GM18508 (cell line): ENCODE results near the gene FRMPD1.
"Not testable (repeated sequence)": the region's sequence is repeated elsewhere in the genome, so short reads cannot be mapped to it uniquely, and the experiment has no call there.

ENCODE experiments used
- ATAC-seq: cut with Tn5 transposase; IDR thresholded peaks from one replicate; pipeline ENCODE4 v1.9.1; 2021; ENCODE audit warnings: moderate number of reproducible peaks; ENCODE audit not compliant: insufficient read depth, unreplicated experiment

FRMPD1 gene, protein sequence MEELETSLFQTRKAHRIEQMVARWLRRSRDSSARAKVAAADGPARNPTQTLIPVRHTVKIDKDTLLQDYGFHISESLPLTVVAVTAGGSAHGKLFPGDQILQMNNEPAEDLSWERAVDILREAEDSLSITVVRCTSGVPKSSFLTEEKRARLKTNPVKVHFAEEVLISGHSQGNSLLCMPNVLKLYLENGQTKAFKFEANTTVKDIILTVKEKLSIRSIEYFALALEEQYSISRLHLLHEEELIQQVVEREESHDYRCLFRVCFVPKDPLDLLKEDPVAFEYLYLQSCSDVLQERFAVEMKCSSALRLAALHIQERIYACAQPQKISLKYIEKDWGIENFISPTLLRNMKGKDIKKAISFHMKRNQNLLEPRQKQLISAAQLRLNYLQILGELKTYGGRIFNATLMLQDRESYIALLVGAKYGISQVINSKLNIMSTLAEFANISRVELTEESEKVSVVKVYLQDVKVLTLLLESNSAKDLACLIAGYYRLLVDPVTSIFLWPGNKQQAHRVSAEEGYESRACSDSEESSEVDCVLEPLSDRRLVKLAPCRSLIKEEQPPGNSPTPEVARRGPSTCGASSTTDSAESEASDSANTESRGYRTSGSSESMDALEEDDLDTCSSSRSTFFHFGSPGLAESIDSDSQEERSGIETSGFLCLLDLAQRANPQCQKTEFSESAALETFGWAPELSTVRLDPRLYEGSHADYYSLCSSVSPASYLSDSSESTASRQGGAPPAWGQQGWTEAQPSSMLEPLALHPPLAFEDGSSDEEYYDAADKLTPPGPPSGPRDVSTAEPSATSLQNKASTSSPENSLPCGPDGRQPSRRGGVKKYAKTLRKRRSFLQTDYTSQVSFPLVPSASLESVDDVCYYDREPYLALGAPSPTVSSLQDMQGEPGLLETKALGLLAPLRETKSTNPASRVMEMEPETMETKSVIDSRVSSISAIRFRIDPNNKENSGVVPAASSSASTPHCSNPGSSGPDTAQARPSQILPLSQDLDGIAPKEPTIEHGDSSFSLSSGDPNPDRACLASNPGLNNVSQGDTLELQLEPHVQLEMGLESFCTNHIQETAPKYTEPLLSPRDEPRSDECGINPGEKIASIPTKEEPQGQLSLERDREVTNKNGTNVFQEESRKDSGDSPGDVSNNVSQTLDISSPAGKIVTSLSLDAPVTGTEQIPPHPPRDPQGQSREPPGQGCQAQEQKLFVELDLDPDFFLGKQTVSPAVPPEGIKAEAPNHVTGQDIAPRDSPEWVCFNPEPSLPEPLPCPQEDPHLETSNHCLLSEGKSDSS (N-terminal part only)

DNA sequence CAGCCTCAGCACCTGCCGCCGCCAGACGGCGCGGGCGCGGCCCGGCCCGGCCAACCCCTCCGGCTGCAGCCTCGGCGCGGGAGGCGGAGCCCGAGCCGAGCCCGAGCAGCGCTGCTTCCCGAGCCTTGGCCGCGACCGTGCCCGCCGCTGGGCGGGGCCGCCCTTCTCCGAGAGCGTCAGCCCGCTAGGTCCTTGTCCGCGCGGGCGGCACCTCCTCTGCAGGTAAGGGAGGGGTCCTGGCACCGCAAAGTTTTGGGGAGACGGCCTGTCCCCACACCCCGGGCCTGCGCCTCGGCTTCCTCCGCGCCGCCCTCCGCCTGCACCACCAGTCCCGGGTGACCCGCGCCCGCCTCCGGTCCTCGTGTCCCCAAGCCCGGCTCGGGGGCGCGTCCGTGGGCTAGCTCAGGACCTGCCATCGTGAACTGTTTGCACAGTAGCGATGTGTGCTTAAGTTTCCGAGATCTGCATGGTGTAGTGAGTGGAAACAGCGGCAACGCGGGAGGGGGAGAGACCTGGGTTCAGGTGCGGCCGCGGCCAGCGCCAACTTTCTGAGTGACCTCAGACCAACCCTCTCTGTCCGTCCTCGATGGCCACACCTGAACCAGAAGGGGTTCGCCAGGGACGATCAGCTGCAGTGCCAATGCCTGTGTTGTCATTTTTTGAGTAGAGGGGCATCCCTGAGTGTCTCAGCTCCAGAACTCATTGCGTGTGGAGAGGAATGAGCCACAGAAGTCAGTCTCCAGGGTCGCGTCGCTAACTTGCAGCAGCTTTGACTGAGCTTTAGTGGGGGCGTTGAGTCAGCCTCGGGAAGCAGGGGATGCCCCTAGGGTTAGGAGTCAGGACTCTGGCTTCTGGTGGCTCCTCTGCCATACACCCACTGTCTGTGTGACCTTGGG is at the start of gene FRMPD1:
TSS of gene FRMPD1 (plus strand) at position 82 of the 896 bp plus-strand sequence. CDS start 41,688 bp downstream, outside the sequence.
- ATAC-seq: no peak

GRCh38 chr9:37602061-37602460 is 48.7 kb upstream of the FRMPD1 start:
- not testable (repeated sequence) for ATAC-seq

DNA sequence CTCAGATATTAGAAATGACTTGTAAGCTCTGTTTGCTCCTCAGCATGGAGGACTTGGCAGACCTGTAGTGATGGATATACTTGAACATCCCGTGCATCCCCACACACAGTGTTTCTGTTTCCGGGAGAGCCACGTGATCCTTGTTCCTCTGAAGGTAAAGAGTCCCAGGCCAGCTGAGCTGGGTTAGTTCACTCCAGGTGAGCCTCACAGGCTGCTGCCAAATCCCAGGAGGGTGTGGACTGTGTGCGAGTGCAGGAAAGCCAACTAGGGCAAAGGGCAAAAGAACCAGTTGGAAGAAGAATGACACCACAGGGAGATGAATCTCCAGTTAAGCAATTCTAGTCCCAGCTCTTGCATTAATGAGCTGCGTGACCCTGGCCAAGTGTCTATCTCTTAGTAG is 47.9 kb upstream of the FRMPD1 start:
- no peak for ATAC-seq

DNA sequence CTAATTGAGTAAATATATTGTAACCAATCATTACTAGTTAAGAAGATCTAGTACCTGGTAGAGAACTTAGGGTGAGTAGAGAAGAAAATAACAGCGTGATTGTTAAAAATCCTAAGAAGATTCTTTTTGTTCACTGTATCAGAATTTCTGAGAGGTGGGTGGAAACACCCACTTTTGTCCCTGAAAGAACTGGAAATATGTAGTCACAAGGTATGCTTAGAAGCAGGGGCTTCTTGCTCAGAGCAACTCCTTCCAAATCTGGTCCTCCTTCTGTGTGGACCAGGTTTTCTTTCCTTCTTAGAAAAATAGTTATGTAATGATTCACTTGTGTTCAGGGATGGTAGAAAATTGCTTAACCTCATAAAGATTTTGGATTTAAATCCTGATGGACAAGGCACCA is 46.5 kb upstream of the FRMPD1 start:
- no peak for ATAC-seq

- no peak for ATAC-seq
Measured at GRCh38 chr9:37608250-37608649, 42.5 kb upstream of the FRMPD1 start.

- no peak for ATAC-seq
Measured at GRCh38 chr9:37609735-37610397, 40.9 kb upstream of the FRMPD1 start.

- no peak for ATAC-seq
Measured at GRCh38 chr9:37611014-37611413, 39.7 kb upstream of the FRMPD1 start.

- ATAC-seq: no peak
Measured at GRCh38 chr9:37611961-37612360, 38.8 kb upstream of the FRMPD1 start.

- no peak for ATAC-seq
Measured at GRCh38 chr9:37617161-37617560, 33.6 kb upstream of the FRMPD1 start.

- ATAC-seq: no peak
Measured at GRCh38 chr9:37617832-37618231, 32.9 kb upstream of the FRMPD1 start.

- ATAC-seq: no peak
Measured at GRCh38 chr9:37618817-37619216, 31.9 kb upstream of the FRMPD1 start.

- no peak for ATAC-seq
Measured at GRCh38 chr9:37619806-37620205, 30.9 kb upstream of the FRMPD1 start.

DNA sequence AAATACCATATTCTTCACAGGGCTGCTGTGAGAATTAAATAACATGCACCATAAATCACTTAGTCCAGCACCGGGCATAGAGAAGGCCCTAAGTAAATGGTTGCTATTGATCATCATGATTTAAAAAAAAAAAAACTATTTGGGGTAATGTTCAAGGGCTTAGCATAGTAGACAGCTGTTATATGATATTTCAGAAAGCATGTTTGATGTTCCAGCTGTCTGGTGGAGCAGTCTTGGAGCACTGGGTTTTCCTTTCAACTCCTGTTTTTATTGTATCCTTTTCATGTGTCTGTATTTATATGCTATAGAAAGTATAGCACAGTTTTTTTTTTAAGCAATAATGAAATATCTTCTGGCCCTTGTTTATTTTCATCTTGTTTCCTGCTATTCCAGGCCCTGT is 30.4 kb upstream of the FRMPD1 start:
- no peak for ATAC-seq

GRCh38 chr9:37621273-37622121 is 29.3 kb upstream of the FRMPD1 start:
- ATAC-seq: no peak

GRCh38 chr9:37622462-37622861 is 28.3 kb upstream of the FRMPD1 start:
- no peak for ATAC-seq

- ATAC-seq: no peak
Measured at GRCh38 chr9:37623267-37623666, 27.5 kb upstream of the FRMPD1 start.

DNA sequence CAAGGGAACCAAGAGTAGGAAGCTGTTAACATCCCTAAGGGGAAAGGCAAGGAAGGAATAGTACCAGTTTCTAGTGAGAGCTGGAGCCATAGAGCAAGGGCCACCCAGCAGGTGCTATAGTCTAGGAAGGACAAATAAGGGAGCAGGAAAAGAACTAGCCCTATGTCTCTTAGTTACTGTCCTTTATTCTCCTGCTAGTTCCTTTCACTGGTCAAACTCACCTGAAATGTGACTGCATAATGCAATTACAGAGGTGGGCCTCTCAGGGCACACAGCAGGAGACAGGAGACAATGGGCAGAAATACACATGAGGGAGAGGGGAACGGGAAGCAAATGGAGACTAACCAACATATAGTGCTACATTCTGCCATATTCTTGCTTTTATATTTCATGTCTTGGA is 26.7 kb upstream of the FRMPD1 start:
- no peak for ATAC-seq
